PFSK-1 (cell line): Measurements from ENCODE around the gene KCMF1.

ENCODE experiments used
- POLR2AphosphoS5 ChIP-seq: IDR thresholded peaks from 2 replicates; pipeline ENCODE4 v1.6.1; 2012; ENCODE audit warnings: low read depth, mild to moderate bottlenecking, control low read depth, low read length, moderate library complexity
- REST ChIP-seq, 2 experiments: IDR thresholded peaks; 2 replicates each; pipeline versions ENCODE4 v1.6.1 to v1.8.0; 2011 to 2012; ENCODE audit warnings: low read depth in 2 of 2, low read length in 2 of 2, control low read depth in 1 of 2, inconsistent platforms in 1 of 2, mild to moderate bottlenecking in 1 of 2, moderate library complexity in 1 of 2; ENCODE audit not compliant: insufficient read depth in 1 of 2
- SIN3A ChIP-seq: IDR thresholded peaks from 2 replicates; pipeline ENCODE4 v1.6.1; 2012; ENCODE audit warnings: mild to moderate bottlenecking, low read length, moderate library complexity, borderline replicate concordance; ENCODE audit not compliant: insufficient read depth
- TAF1 ChIP-seq: IDR thresholded peaks from 2 replicates; pipeline ENCODE4 v1.6.1; 2012; ENCODE audit warnings: low read length, control low read depth, borderline replicate concordance; ENCODE audit not compliant: insufficient read depth

DNA sequence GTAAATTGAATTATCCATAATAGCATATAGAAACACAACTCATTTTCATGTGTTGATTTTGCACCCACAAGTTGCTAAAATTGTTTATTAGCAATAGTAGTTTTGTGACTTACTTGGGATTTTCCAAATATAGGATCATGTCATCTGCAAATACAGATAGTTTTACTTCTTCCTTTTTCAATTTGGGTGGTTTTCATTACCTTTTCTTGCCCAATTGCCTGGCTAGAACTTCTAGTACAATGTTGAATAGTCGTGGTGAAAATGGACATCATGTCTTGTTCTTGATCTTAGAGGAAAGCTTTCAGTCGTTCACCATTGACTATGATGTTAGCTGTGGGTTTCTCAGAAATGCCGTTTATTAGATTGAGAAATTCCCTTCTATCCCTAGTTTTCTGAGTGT, 102.1 kb downstream of the KCMF1 start:
- TF ChIP-seq POLR2AphosphoS5: no peak
- no peak for TF ChIP-seq TAF1
- no peak for TF ChIP-seq SIN3A
- no peak for TF ChIP-seq REST (IDR thresholded peaks at IDR 0.05; ENCODE audit: insufficient read depth in 1 of 2, low read depth in 2 of 2, low read length in 2 of 2)
